Uterus (tissue), 2 donors: ENCODE data around the gene GALNT2.

Source experiments
- POLR2A ChIP-seq, 2 donors: fragments of 450-650 bp; IDR thresholded peaks; one replicate each; pipeline ENCODE4 v1.6.1; 2016; ENCODE audit warnings: antibody characterized with exemption in 2 of 2, mild to moderate bottlenecking in 1 of 2, moderate library complexity in 1 of 2
- TF ChIP-seq, protein P1 (sequence below), 4 experiments: fragments of 200-600 bp in 2 of 4; fragments of 450-650 bp in 2 of 4; sonication (generic) in 2 of 4; IDR thresholded peaks; one replicate each; pipeline ENCODE4 v1.5.1; 2016 to 2019; ENCODE audit warnings: antibody characterized with exemption in 4 of 4, mild to moderate bottlenecking in 2 of 4, moderate library complexity in 1 of 4

DNA sequence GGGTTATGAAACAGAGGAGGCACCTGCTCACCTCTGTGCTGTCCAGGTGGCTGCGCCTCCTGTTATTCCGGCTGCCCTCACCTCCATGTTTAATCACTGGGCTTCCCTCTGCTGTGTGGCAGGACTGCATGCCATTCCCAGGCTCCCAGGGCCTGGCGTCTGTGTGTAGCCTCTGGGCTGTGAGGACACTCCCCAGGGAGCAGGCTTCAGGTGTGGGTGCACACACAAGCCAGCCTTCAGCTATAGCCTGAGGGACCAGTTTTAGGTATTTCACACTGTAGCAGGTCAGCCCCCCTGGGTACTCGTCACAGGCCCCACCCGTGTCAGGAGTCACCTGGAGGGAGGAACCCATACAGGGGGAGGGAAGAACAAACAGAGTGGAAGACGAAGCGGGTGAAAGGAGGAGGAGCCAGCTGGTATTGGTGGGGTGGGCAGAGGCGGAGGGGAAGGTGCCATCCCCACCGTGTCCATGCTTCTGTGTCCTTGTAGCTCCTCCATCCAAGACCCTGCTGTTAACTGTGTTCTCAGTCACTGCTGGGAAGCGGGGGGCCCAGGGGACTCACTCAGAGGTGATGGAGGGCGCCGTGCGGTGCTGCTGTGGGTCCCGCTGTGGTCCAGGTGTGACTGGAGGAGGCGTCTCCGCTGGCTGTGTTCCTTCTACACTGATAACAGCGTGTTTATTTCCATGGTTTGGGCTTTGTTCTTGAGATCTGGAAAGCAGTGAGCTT, 200.5 kb downstream of the GALNT2 start:
- TF ChIP-seq, protein P1, sequence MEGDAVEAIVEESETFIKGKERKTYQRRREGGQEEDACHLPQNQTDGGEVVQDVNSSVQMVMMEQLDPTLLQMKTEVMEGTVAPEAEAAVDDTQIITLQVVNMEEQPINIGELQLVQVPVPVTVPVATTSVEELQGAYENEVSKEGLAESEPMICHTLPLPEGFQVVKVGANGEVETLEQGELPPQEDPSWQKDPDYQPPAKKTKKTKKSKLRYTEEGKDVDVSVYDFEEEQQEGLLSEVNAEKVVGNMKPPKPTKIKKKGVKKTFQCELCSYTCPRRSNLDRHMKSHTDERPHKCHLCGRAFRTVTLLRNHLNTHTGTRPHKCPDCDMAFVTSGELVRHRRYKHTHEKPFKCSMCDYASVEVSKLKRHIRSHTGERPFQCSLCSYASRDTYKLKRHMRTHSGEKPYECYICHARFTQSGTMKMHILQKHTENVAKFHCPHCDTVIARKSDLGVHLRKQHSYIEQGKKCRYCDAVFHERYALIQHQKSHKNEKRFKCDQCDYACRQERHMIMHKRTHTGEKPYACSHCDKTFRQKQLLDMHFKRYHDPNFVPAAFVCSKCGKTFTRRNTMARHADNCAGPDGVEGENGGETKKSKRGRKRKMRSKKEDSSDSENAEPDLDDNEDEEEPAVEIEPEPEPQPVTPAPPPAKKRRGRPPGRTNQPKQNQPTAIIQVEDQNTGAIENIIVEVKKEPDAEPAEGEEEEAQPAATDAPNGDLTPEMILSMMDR (IDR thresholded peaks at IDR 0.05): no peak
- TF ChIP-seq POLR2A (IDR thresholded peaks at IDR 0.05): no peak
